ENCODE measurements around the gene OR8B12. TPM values are rescaled to one million over a fixed set of nuclear protein-coding genes. Genes with fewer than 3 reads are reported as not detected.

Gene OR8B12
- total RNA-seq, 4 donors from 2014 or later = not detected

DNA sequence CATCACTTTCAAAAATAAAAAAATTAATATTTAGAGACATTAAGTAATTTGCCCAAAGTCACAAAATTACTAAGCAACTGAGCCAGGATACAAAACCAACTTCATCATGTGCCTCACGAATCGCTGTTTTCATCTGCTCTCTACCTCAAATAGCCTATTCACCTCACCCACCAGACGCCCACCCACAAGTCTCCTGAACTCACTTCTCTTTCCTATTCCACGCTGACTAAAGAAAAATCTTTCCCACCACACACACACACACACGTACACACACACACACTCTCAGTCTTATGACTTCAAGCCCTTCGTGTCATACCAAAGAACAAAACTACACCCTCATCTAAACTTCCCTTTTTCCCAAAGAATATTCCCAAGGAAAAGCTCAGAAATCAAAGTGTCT lies 2.2 kb downstream of the OR8B12 start:
- peaks cover 0 to 5% (median 0%) of the 10 kb centered on the region in 3 donors for H3K4me1 ChIP-seq
- no peak for DNase-seq
- H3K9me3 ChIP-seq = no peaks in the 10 kb centered on the region
- intact Hi-C loops (cut with DNase I) = no loop called here
- H3K27me3 ChIP-seq = no peaks in the 10 kb centered on the region
- H3K36me3 ChIP-seq = no peaks in the 10 kb centered on the region
- H3K27ac ChIP-seq = no peak overlapping the region
- H3K4me3 ChIP-seq = no peak overlapping the region
- WGBS, 2 donors = 72 to 73% methylated on average over 6 of the region's 6 CpGs
- no peak for TF ChIP-seq POLR2A (IDR thresholded peaks at IDR 0.05)
- TF ChIP-seq, protein P1, sequence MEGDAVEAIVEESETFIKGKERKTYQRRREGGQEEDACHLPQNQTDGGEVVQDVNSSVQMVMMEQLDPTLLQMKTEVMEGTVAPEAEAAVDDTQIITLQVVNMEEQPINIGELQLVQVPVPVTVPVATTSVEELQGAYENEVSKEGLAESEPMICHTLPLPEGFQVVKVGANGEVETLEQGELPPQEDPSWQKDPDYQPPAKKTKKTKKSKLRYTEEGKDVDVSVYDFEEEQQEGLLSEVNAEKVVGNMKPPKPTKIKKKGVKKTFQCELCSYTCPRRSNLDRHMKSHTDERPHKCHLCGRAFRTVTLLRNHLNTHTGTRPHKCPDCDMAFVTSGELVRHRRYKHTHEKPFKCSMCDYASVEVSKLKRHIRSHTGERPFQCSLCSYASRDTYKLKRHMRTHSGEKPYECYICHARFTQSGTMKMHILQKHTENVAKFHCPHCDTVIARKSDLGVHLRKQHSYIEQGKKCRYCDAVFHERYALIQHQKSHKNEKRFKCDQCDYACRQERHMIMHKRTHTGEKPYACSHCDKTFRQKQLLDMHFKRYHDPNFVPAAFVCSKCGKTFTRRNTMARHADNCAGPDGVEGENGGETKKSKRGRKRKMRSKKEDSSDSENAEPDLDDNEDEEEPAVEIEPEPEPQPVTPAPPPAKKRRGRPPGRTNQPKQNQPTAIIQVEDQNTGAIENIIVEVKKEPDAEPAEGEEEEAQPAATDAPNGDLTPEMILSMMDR (IDR thresholded peaks at IDR 0.05) = no peak

DNA sequence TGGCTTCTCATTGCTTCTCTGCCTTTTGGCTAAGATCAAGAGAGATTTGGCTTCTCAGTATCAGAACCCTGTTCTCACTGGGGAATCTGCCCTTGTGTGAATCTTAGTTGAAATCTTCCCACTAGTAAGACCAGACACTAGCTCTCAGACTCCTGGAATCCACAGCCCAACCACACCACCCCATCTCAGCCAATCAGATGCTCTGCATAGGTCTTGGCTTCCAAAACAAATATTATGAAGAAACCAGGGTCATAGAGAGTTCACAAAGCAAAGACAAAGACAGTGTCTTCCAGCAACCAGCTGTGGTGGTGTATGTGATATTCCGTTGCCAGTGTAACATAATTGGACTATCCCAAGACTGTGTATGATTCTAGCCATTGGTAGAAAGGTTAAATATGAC lies 5.4 kb downstream of the OR8B12 start:
- no peak overlapping the region for H3K27ac ChIP-seq
- no peaks in the 10 kb centered on the region for H3K9me3 ChIP-seq
- WGBS, 2 donors = 47 to 56% methylated on average over 1 of the region's 1 CpG
- no peaks in the 10 kb centered on the region for H3K27me3 ChIP-seq
- H3K4me3 ChIP-seq = no peak overlapping the region
- intact Hi-C loops (cut with DNase I) = no loop called here
- H3K36me3 ChIP-seq = no peaks in the 10 kb centered on the region
- no peak for DNase-seq
- peaks cover 0 to 5% (median 0%) of the 10 kb centered on the region in 3 donors for H3K4me1 ChIP-seq
- TF ChIP-seq POLR2A (IDR thresholded peaks at IDR 0.05) = no peak
- TF ChIP-seq, protein P1 (IDR thresholded peaks at IDR 0.05) = no peak

DNA sequence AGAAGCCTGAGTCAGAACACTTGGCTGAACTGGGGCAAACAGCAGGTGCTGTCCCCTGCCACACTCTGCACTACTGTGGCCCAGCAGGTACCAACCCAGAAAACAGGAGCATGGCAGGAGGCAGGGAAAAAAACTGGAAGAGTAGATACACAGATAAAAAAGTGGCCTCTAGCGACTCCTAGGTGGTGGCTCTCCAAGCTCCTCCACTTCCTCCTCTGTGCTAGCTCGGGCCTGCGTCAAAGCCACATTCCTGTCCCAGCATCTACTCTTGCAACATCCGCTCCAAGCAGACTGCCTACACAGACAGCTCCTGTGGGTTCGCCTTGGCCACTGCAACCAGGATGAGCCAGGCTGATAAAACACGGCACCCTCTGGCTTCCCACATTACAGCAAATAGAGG lies 6.9 kb downstream of the OR8B12 start:
- H3K27ac ChIP-seq = no peak overlapping the region
- WGBS, 2 donors = 38 to 43% methylated on average over 6 of the region's 6 CpGs
- H3K36me3 ChIP-seq = no peaks in the 10 kb centered on the region
- no peak overlapping the region for H3K4me3 ChIP-seq
- intact Hi-C loops (cut with DNase I) = no loop called here
- DNase-seq = no peak
- TF ChIP-seq POLR2A (IDR thresholded peaks at IDR 0.05) = no peak
- TF ChIP-seq, protein P1 (IDR thresholded peaks at IDR 0.05) = no peak
- H3K9me3 ChIP-seq = no peaks in the 10 kb centered on the region
- peaks cover 0 to 5% (median 0%) of the 10 kb centered on the region in 3 donors for H3K4me1 ChIP-seq
- H3K27me3 ChIP-seq = no peaks in the 10 kb centered on the region

DNA sequence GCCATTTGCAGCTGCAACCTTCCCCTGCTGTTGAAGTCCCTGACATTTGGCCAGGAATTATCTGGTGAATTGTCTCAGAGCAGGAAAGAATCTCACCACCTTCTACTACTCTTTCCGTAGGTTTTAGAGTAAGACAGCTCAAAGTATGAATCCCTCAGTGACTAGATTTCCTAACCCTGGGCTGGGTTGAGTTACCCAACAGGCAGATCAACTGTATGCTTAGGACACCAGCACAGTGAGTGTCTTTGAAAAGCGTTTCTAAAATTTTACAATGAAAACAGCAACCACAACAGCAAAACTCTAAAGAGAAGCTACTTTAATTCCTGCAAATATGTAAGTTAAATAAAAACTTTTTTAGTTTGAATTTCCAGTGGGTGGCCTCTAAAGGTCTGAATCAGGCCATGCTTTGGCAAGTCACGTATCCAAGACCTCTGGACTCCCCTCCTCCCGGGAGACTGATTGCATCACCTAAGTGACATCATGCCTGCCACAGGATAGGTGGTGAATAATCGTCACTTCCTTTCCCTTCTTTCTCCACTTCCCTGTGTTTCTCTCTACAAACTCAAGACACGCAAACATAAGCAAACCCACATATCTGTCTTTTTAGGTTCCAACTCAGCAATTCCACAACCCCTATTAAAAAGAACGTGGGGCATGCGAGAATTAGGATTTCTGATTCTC lies 7.8 kb downstream of the OR8B12 start:
- Histone ChIP-seq H3K9me3 (no peaks in the 10 kb centered on the region), H3K36me3 (no peaks in the 10 kb centered on the region), H3K4me1 (peaks cover 0 to 5% (median 0%) of the 10 kb centered on the region in 3 donors), H3K27ac (no peak overlapping the region), H3K4me3 (no peak overlapping the region), H3K27me3 (no peaks in the 10 kb centered on the region)
- WGBS, 2 donors = 68 to 80% methylated on average over 8 of the region's 8 CpGs
- TF ChIP-seq, protein P1 (IDR thresholded peaks at IDR 0.05) = no peak
- TF ChIP-seq POLR2A (IDR thresholded peaks at IDR 0.05) = no peak
- no peak for DNase-seq
- intact Hi-C loops (cut with DNase I) = no loop called here

DNA sequence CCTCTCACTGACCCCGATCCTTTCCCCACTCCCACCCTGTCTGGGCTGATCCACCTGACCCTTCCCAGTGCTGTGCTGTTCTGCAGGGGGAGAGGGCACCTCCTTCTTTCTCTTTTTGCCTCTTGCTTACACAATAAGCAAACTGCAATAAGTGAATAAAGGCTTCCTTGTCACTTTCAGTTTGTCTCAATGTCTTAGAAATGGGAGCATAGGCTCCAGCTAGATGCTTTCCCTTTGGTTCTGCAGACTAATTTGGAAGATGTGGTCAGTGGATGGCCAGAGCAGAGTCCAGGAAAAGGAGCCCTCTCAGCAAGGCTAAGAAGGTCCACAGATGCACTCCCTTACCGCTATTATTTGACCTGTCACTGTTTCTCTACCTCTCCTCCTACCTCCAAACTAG lies 9.4 kb downstream of the OR8B12 start:
- Histone ChIP-seq H3K4me3 (no peak overlapping the region), H3K27me3 (no peaks in the 10 kb centered on the region), H3K9me3 (no peaks in the 10 kb centered on the region), H3K4me1 (peaks cover 0 to 5% (median 0%) of the 10 kb centered on the region in 3 donors), H3K27ac (no peak overlapping the region), H3K36me3 (no peaks in the 10 kb centered on the region)
- intact Hi-C loops (cut with DNase I) = no loop called here
- no peak for DNase-seq
- TF ChIP-seq, protein P1 (IDR thresholded peaks at IDR 0.05) = no peak
- TF ChIP-seq POLR2A (IDR thresholded peaks at IDR 0.05) = no peak
- WGBS, 2 donors = 46 to 60% methylated on average over 2 of the region's 2 CpGs
